Gastrocnemius medialis (tissue), 4 donors: ENCODE measurements around the gene TFDP2. TPM values are rescaled to one million over a fixed set of nuclear protein-coding genes. Genes with fewer than 3 reads are reported as not detected.

ENCODE experiments used
- ATAC-seq, 2 donors: fragments of 150-250 bp; one replicate each; pipeline ENCODE4 v1.9.1; 2016
- DNase-seq, 2 donors: peaks; one replicate each; pipeline ENCODE4 v3.0.0-alpha.2; 2019
- H3K27ac ChIP-seq, 4 donors: fragments of 200-600 bp; sonication (generic); 1 replicate in 1 of 4; 2 replicates in 3 of 4; pipeline ENCODE4 v1.5.1; 2016 to 2018; ENCODE audit warnings: mild to moderate bottlenecking in 2 of 4, moderate library complexity in 1 of 4
- H3K27me3 ChIP-seq, 3 donors: fragments of 200-600 bp; sonication (generic) in 2 of 3; 1 replicate in 1 of 3; 2 replicates in 2 of 3; pipeline versions ENCODE4 v1.5.1 to v1.6.0; 2016 to 2019; ENCODE audit warnings: mild to moderate bottlenecking in 1 of 3, moderate library complexity in 1 of 3
- H3K36me3 ChIP-seq, 2 donors: fragments of 200-600 bp; sonication (generic) in 1 of 2; one replicate each; pipeline ENCODE4 v1.5.1; 2017 to 2018
- H3K4me1 ChIP-seq, 2 donors: fragments of 200-600 bp; sonication (generic) in 1 of 2; one replicate each; pipeline ENCODE4 v1.5.1; 2016 to 2017; ENCODE audit warnings: mild to moderate bottlenecking in 2 of 2
- H3K4me3 ChIP-seq, 4 donors: fragments of 200-600 bp; sonication (generic) in 3 of 4; 1 replicate in 1 of 4; 2 replicates in 3 of 4; pipeline ENCODE4 v1.5.1; 2016 to 2019; ENCODE audit warnings: mild to moderate bottlenecking in 2 of 4
- H3K9me3 ChIP-seq, 3 donors: fragments of 200-600 bp; sonication (generic) in 2 of 3; 1 replicate in 1 of 3; 2 replicates in 2 of 3; pipeline ENCODE4 v1.5.1; 2016 to 2019
- POLR2A ChIP-seq, 2 donors: fragments of 450-650 bp; IDR thresholded peaks; one replicate each; pipeline ENCODE4 v1.6.1; 2017; ENCODE audit warnings: antibody characterized with exemption in 2 of 2, mild to moderate bottlenecking in 2 of 2, moderate library complexity in 2 of 2
- in situ Hi-C, 4 donors: fragments of 200-750 bp; cut with MboI; loops; one replicate each; pipeline versions ENCODE4 v1.15.0 to v1.8.0; 2017; ENCODE audit warnings: low sequenced_read_pairs in 4 of 4
- intact Hi-C: fragments of 100-400 bp; cut with DNase I; formaldehyde crosslinking; loops from one replicate; pipeline ENCODE4 v1.15.1; 2023; ENCODE audit warnings: low total_unique reads
- total RNA-seq, 4 donors: library from RNA; depleted of rRNA; stranded (reverse); fragments of >200 nt; gene quantifications; one replicate each; pipeline versions ENCODE4 v1.1.0 to v1.2.3, GENCODE V29; 2016
- TF ChIP-seq, protein P1 (sequence below), 5 experiments: fragments of 450-650 bp in 3 of 5; fragments of 200-600 bp in 2 of 5; sonication (generic) in 2 of 5; IDR thresholded peaks in 4 of 5; conservative IDR thresholded peaks in 1 of 5; 1 replicate in 4 of 5; 2 replicates in 1 of 5; pipeline ENCODE4 v1.5.1; 2016 to 2019; ENCODE audit warnings: antibody characterized with exemption in 5 of 5, mild to moderate bottlenecking in 3 of 5, moderate library complexity in 3 of 5

TFDP2 gene
- total RNA-seq, 4 donors from 2014 or later: 43.0 to 125 (median 52.4) TPM

DNA sequence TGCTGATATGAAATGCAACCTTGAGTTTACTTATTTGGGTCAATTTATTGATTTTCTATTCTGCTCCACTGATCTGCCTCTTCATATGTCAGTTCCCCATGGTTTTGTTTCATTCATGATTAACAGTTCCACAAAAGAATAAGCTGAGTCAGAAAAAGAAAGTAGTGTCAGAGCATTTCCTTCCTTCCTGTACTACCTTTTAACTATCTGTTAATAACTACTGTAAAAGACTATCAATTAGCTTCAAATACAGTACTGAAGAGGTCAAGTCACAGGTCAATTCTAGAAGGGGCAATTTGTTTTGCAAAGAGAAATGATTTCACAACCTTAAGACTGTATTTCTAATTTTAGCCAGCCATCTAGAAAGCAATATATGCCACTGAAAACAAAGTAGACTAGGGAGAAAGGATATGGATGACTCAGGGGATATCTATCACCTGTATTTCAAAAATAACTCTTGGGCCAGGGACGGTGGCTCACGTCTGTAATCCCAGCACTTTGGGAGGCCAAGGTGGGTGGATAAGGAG, 129.5 kb downstream of the TFDP2 start:
- no peaks in the 10 kb centered on the region for H3K36me3 ChIP-seq
- no peaks in the 10 kb centered on the region for H3K27me3 ChIP-seq
- H3K4me1 ChIP-seq: peaks cover 24 to 25% of the 10 kb centered on the region in 2 donors
- peak; percentile 10 to 34 for DNase-seq
- intact Hi-C loops (loop anchor here (2.0 kb wide), 1 partner anchor 129 kb away; the partner anchor contains the start of gene TFDP2), in situ Hi-C loops (no loop called here)
- H3K27ac ChIP-seq: peak overlapping the region; percentile 49 to 77 (median 67)
- ATAC-seq: peak; percentile 91 to 96
- no peak overlapping the region for H3K4me3 ChIP-seq
- H3K9me3 ChIP-seq: no peaks in the 10 kb centered on the region
- TF ChIP-seq, protein P1, sequence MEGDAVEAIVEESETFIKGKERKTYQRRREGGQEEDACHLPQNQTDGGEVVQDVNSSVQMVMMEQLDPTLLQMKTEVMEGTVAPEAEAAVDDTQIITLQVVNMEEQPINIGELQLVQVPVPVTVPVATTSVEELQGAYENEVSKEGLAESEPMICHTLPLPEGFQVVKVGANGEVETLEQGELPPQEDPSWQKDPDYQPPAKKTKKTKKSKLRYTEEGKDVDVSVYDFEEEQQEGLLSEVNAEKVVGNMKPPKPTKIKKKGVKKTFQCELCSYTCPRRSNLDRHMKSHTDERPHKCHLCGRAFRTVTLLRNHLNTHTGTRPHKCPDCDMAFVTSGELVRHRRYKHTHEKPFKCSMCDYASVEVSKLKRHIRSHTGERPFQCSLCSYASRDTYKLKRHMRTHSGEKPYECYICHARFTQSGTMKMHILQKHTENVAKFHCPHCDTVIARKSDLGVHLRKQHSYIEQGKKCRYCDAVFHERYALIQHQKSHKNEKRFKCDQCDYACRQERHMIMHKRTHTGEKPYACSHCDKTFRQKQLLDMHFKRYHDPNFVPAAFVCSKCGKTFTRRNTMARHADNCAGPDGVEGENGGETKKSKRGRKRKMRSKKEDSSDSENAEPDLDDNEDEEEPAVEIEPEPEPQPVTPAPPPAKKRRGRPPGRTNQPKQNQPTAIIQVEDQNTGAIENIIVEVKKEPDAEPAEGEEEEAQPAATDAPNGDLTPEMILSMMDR (IDR thresholded peaks at IDR 0.05 in 4 of 5, conservative IDR thresholded peaks at IDR 0.05 in 1 of 5): no peak
- TF ChIP-seq POLR2A (IDR thresholded peaks at IDR 0.05): no peak

DNA sequence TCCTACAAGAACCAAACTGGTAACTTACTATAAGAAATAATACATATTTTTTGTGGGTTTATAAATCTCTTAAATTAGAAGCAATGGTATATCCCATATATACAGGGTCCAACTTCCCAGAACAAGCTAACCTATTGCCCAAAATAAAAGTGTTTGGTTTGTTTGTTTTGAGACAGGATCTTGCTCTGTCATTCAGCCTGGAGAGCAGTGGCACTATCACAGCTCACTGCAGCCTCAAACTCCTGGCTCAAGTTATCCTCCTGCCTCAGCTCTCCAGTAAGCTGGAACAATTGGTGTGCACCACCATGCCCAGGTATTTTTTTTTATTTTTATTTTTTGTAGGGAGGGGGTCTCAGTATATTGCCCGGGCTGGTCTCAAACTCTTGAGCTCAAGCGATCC, 135.4 kb downstream of the TFDP2 start:
- H3K27me3 ChIP-seq: no peaks in the 10 kb centered on the region
- TF ChIP-seq POLR2A (IDR thresholded peaks at IDR 0.05): no peak
- TF ChIP-seq, protein P1 (IDR thresholded peaks at IDR 0.05 in 4 of 5, conservative IDR thresholded peaks at IDR 0.05 in 1 of 5): no peak
- no peak for DNase-seq
- H3K4me1 ChIP-seq: peaks cover 0 to 4% of the 10 kb centered on the region in 2 donors
- no peak for ATAC-seq
- intact Hi-C loops (no loop called here), in situ Hi-C loops (no loop called here)
- H3K36me3 ChIP-seq: no peaks in the 10 kb centered on the region
- no peaks in the 10 kb centered on the region for H3K9me3 ChIP-seq
- H3K27ac ChIP-seq: no peak overlapping the region
- H3K4me3 ChIP-seq: no peak overlapping the region

DNA sequence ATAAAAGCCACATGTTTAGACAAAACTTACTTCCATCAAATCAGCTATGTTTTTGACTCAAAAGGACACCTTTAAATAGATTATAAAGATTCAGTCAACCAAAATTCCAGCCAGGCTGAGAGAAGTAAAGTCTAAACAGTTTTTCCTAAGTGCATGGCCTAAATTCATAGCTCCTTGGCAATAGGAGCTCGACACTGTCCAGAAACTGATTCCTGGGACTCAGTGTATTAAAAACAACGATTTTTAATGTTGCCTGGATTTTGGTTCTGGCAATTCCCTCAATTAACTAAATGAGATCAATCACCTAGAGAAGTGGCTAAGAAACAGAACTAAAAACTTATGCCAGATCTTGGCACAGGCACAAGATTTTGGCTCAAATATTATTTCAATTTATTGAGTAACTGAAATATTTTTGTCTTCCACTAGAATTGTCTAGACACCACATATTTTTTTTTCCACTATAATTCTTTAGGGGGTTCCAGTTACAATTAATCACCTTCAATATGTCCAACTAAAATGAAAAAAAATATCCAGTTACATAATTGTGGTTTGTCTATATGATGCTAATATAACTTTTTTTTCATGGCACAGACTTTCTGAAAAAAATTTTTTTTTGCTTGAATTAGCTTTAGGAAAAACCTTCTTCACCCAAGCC, 135.9 kb downstream of the TFDP2 start:
- H3K9me3 ChIP-seq: no peaks in the 10 kb centered on the region
- H3K27ac ChIP-seq: no peak overlapping the region
- H3K4me3 ChIP-seq: no peak overlapping the region
- H3K4me1 ChIP-seq: peaks cover 0 to 6% of the 10 kb centered on the region in 2 donors
- no peak for ATAC-seq
- in situ Hi-C loops: no loop called here
- intact Hi-C loops: no loop called here
- no peaks in the 10 kb centered on the region for H3K36me3 ChIP-seq
- no peak for DNase-seq
- TF ChIP-seq POLR2A (IDR thresholded peaks at IDR 0.05): no peak
- TF ChIP-seq, protein P1 (IDR thresholded peaks at IDR 0.05 in 4 of 5, conservative IDR thresholded peaks at IDR 0.05 in 1 of 5): no peak
- H3K27me3 ChIP-seq: no peaks in the 10 kb centered on the region

DNA sequence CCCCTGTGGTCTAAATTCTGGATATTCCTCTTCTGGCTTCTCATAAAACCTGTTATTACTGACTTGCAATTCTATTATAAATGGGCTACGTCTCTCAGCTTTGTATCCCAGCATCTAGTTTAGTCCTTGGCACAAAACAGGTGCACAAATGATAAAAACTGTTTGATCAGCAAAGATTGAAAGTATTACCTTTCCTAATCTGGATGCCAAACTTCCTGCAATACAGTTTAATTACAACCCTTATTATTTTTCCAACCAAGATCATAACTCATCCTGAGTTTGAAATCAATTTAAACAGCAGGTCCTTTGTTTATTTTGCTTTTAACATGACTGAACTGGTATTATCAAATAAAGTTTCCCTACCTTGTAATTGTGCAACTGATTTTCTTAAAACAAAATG, 140.3 kb downstream of the TFDP2 start:
- H3K9me3 ChIP-seq: no peaks in the 10 kb centered on the region
- no peaks in the 10 kb centered on the region for H3K27me3 ChIP-seq
- no peak overlapping the region for H3K4me3 ChIP-seq
- TF ChIP-seq, protein P1 (IDR thresholded peaks at IDR 0.05 in 4 of 5, conservative IDR thresholded peaks at IDR 0.05 in 1 of 5): no peak
- no peak for TF ChIP-seq POLR2A (IDR thresholded peaks at IDR 0.05)
- H3K4me1 ChIP-seq: peaks cover 0 to 6% of the 10 kb centered on the region in 2 donors
- ATAC-seq: no peak
- H3K27ac ChIP-seq: no peak overlapping the region
- in situ Hi-C loops: no loop called here
- no peak for DNase-seq
- no peaks in the 10 kb centered on the region for H3K36me3 ChIP-seq
- intact Hi-C loops: no loop called here
